Measurements from ENCODE around the gene HTR5A. TPM values are rescaled to one million over a fixed set of nuclear protein-coding genes. Genes with fewer than 3 reads are reported as not detected.

The HTR5A gene
- total RNA-seq, 1 donor from 2014 or later = not detected

- TF ChIP-seq, protein P1, sequence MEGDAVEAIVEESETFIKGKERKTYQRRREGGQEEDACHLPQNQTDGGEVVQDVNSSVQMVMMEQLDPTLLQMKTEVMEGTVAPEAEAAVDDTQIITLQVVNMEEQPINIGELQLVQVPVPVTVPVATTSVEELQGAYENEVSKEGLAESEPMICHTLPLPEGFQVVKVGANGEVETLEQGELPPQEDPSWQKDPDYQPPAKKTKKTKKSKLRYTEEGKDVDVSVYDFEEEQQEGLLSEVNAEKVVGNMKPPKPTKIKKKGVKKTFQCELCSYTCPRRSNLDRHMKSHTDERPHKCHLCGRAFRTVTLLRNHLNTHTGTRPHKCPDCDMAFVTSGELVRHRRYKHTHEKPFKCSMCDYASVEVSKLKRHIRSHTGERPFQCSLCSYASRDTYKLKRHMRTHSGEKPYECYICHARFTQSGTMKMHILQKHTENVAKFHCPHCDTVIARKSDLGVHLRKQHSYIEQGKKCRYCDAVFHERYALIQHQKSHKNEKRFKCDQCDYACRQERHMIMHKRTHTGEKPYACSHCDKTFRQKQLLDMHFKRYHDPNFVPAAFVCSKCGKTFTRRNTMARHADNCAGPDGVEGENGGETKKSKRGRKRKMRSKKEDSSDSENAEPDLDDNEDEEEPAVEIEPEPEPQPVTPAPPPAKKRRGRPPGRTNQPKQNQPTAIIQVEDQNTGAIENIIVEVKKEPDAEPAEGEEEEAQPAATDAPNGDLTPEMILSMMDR (IDR thresholded peaks at IDR 0.05) = no peak
- no peaks in the 10 kb centered on the region for H3K27me3 ChIP-seq (ENCODE audit: low read depth)
- no peaks in the 10 kb centered on the region for H3K4me1 ChIP-seq
- no peaks in the 10 kb centered on the region for H3K36me3 ChIP-seq
- H3K4me3 ChIP-seq = no peak overlapping the region
- ATAC-seq (no peak), DNase-seq (no peak)
- intact Hi-C loops (cut with DNase I) = no loop called here
- H3K9me3 ChIP-seq = no peaks in the 10 kb centered on the region
- no peak overlapping the region for H3K27ac ChIP-seq
These were observed 62.3 kb downstream of the HTR5A start for GRCh38 chr7:155132431-155132830.

- H3K27me3 ChIP-seq (ENCODE audit: low read depth) = peaks cover 6% of the 10 kb centered on the region
- no peaks in the 10 kb centered on the region for H3K36me3 ChIP-seq
- no peak for ATAC-seq
- intact Hi-C loops (cut with DNase I) = no loop called here
- DNase-seq = no peak
- TF ChIP-seq, protein P1 (IDR thresholded peaks at IDR 0.05) = no peak
- no peak overlapping the region for H3K4me3 ChIP-seq
- H3K9me3 ChIP-seq = no peaks in the 10 kb centered on the region
- H3K4me1 ChIP-seq = no peaks in the 10 kb centered on the region
- no peak overlapping the region for H3K27ac ChIP-seq
These were observed 66.6 kb downstream of the HTR5A start for GRCh38 chr7:155136619-155137243.

Other genes with a start within 250 kb of the HTR5A start
- 9.5 TPM for gene PAXIP1, start 67.2 kb upstream of the HTR5A start, total RNA-seq
- gene INSIG1, start 227.6 kb downstream of the HTR5A start, total RNA-seq = 70.9 TPM